Smooth muscle cell (in vitro differentiated cells): Measurements from ENCODE around the gene VASH1. TPM values are rescaled to one million over a fixed set of nuclear protein-coding genes. Genes with fewer than 3 reads are reported as not detected.
A peak's percentile ranks its signal among the peaks of the same experiment; 100 is the strongest.

ENCODE experiments used
- DNase-seq: peaks from one replicate; lab custom pipeline; 2025; ENCODE audit not compliant: unreplicated experiment; lab: John Stamatoyannopoulos, UW
- H2AFZ ChIP-seq: fragments of 200-600 bp; sonication (generic); 2 replicates; pipeline ENCODE4 v1.6.0; 2016; ENCODE audit warnings: antibody characterized with exemption, low read depth, mild to moderate bottlenecking
- H3F3A ChIP-seq: fragments of 200-600 bp; sonication (generic); 2 replicates; pipeline ENCODE4 v1.6.0; 2017; ENCODE audit warnings: antibody characterized with exemption, low read depth
- H3K27ac ChIP-seq: fragments of 200-600 bp; sonication (generic); 2 replicates; pipeline ENCODE4 v1.5.1; 2016; ENCODE audit warnings: low read depth, mild to moderate bottlenecking
- H3K27me3 ChIP-seq: fragments of 200-600 bp; sonication (generic); 2 replicates; pipeline ENCODE4 v1.6.1; 2016; ENCODE audit warnings: low read depth, mild to moderate bottlenecking
- H3K36me3 ChIP-seq: fragments of 200-600 bp; sonication (generic); 2 replicates; pipeline ENCODE4 v1.5.1; 2016; ENCODE audit warnings: low read depth
- H3K4me1 ChIP-seq: fragments of 200-600 bp; sonication (generic); 2 replicates; pipeline ENCODE4 v1.5.1; 2016; ENCODE audit warnings: low read depth
- H3K4me2 ChIP-seq: fragments of 200-600 bp; sonication (generic); 2 replicates; pipeline ENCODE4 v1.6.0; 2016; ENCODE audit warnings: mild to moderate bottlenecking
- H3K4me3 ChIP-seq: fragments of 200-600 bp; sonication (generic); 2 replicates; pipeline ENCODE4 v1.5.1; 2016; ENCODE audit warnings: mild to moderate bottlenecking
- H3K79me2 ChIP-seq: fragments of 200-600 bp; sonication (generic); 2 replicates; pipeline ENCODE4 v1.6.0; 2016; ENCODE audit warnings: low read depth, mild to moderate bottlenecking
- H3K9ac ChIP-seq: fragments of 200-600 bp; sonication (generic); 2 replicates; pipeline ENCODE4 v1.6.0; 2016; ENCODE audit warnings: low read depth
- H3K9me3 ChIP-seq: fragments of 200-600 bp; sonication (generic); replicated peaks from 2 replicates; pipeline ENCODE4 v1.5.1; 2016; ENCODE audit warnings: low read depth
- H4K20me1 ChIP-seq: fragments of 200-600 bp; sonication (generic); 2 replicates; pipeline ENCODE4 v1.6.0; 2016; ENCODE audit warnings: low read depth
- WGBS: methylation state at CpG from one replicate; pipeline ENCODE4 v1.1.7; 2016; ENCODE audit warnings: low lambda C conversion rate; 5-methylcytosine and 5-hydroxymethylcytosine counted together
- polyA plus RNA-seq: library from polyadenylated mRNA; unstranded; fragments of >200 nt; fragmentation: Nextera tagmentation; extraction: Ambion mirVana; gene quantifications from 2 replicates; pipeline ENCODE4 v1.2.1, GENCODE V29; 2016
- total RNA-seq: library from RNA; depleted of rRNA; stranded (reverse); fragments of >200 nt; gene quantifications from 2 replicates; pipeline ENCODE4 v1.2.3, GENCODE V29; 2014
- TF ChIP-seq, protein P1 (sequence below): fragments of 200-600 bp; sonication (generic); IDR thresholded peaks from 2 replicates; pipeline ENCODE4 v1.5.1; 2017; ENCODE audit warnings: borderline replicate concordance, mild to moderate bottlenecking, antibody characterized with exemption; ENCODE audit not compliant: insufficient read depth, poor library complexity, severe bottlenecking

VASH1 gene
- total and polyA plus RNA-seq, 2 experiments from 2014 or later = 23.8 to 39.3 TPM

DNA sequence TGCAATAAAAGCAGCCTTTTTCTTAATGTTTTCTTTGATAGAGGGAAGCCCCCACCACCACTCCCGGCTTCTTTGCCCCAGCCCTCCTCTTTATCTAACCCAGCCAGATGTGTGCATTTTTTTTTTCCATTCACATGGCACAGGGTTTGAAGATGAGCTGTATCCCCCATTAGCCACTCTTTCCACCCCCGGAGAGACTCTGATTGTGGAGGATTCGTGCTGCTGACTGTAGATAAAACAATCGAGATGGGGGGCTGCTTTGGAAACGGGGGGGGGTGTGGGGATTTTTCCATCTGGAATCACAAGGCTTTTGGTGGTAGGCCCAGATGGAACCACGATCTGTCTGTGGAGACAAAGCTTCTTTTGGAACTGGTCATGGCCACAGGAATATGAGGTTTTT is 46.2 kb upstream of the VASH1 start:
- Histone ChIP-seq H3F3A (no peaks in the 10 kb centered on the region), H3K4me3 (no peak overlapping the region), H3K79me2 (no peaks in the 10 kb centered on the region), H3K4me2 (peak overlapping the region; percentile 80), H3K4me1 (peaks cover 17% of the 10 kb centered on the region), H3K9me3 (no peaks in the 10 kb centered on the region), H3K27ac (no peak overlapping the region), H2AFZ (peak overlapping the region; percentile 32), H4K20me1 (no peaks in the 10 kb centered on the region), H3K36me3 (no peaks in the 10 kb centered on the region), H3K9ac (no peak overlapping the region), H3K27me3 (no peaks in the 10 kb centered on the region)
- TF ChIP-seq, protein P1, sequence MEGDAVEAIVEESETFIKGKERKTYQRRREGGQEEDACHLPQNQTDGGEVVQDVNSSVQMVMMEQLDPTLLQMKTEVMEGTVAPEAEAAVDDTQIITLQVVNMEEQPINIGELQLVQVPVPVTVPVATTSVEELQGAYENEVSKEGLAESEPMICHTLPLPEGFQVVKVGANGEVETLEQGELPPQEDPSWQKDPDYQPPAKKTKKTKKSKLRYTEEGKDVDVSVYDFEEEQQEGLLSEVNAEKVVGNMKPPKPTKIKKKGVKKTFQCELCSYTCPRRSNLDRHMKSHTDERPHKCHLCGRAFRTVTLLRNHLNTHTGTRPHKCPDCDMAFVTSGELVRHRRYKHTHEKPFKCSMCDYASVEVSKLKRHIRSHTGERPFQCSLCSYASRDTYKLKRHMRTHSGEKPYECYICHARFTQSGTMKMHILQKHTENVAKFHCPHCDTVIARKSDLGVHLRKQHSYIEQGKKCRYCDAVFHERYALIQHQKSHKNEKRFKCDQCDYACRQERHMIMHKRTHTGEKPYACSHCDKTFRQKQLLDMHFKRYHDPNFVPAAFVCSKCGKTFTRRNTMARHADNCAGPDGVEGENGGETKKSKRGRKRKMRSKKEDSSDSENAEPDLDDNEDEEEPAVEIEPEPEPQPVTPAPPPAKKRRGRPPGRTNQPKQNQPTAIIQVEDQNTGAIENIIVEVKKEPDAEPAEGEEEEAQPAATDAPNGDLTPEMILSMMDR = no peak
- DNase-seq = no peak
- WGBS = 21% methylated on average over 6 of the region's 6 CpGs

DNA sequence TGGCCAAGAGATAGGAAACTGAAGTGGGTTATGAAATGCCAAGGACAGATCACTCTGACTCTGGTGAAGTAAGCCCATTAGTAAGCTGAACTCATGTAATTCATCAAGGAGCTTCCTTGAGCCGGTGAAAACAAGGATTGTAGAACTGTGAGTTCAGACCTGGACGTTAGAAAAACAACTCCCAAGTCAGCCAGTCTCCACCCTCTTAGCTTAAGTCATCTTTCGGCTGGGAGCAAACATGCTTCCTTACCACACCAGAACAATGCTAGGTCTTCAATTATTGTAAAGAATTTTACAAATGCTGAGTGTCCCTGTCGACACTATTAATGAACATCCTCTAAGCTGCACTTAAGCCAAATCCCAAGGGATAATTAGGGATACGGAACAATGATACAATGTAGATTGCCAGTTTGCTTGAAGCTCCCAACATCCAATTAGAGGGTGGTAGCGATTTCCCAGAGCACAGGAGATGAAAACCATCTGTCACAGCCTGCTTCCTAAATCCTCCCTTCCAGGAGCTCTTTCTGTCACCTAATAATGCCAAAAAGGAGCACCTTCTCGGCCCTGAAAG is 45.7 kb upstream of the VASH1 start:
- H3K79me2 ChIP-seq = no peaks in the 10 kb centered on the region
- no peaks in the 10 kb centered on the region for H3K27me3 ChIP-seq
- 28% methylated on average over 7 of the region's 7 CpGs for WGBS
- peak overlapping the region; percentile 32 for H2AFZ ChIP-seq
- no peak overlapping the region for H3K4me3 ChIP-seq
- no peak overlapping the region for H3K9ac ChIP-seq
- H3K4me2 ChIP-seq = peak overlapping the region; percentile 80
- H3K36me3 ChIP-seq = no peaks in the 10 kb centered on the region
- H3K27ac ChIP-seq = no peak overlapping the region
- TF ChIP-seq, protein P1 = no peak
- no peaks in the 10 kb centered on the region for H4K20me1 ChIP-seq
- peaks cover 14% of the 10 kb centered on the region for H3K4me1 ChIP-seq
- H3F3A ChIP-seq = no peaks in the 10 kb centered on the region
- H3K9me3 ChIP-seq = no peaks in the 10 kb centered on the region
- DNase-seq = no peak

DNA sequence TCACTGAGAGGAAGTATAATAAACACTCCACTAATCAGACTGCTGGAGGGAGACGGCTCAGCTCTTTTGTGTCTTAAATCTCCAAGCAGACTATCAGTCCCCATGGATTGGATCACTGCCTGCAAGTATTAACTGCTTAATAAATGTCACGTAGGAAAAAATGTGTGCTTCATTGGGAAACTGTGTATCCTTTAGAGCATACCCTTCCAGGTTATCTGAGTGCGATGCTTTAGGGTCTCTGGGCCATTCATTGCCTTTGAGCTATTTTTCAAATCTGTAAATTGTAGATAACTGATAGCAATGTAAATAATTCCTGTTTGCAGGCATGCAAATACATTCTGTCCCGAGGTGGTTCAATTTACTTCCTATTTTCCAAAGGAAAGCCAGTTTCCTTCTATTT is 45.0 kb upstream of the VASH1 start:
- Histone ChIP-seq H2AFZ (peak overlapping the region; percentile 32), H3K36me3 (no peaks in the 10 kb centered on the region), H3K9ac (no peak overlapping the region), H3K27me3 (no peaks in the 10 kb centered on the region), H3K9me3 (no peaks in the 10 kb centered on the region), H3K27ac (no peak overlapping the region), H3K4me3 (no peak overlapping the region), H3F3A (no peaks in the 10 kb centered on the region), H3K79me2 (no peaks in the 10 kb centered on the region), H4K20me1 (no peaks in the 10 kb centered on the region), H3K4me1 (peaks cover 13% of the 10 kb centered on the region), H3K4me2 (peak overlapping the region; percentile 80)
- WGBS = 50% methylated on average over 4 of the region's 4 CpGs
- TF ChIP-seq, protein P1 = no peak
- no peak for DNase-seq

DNA sequence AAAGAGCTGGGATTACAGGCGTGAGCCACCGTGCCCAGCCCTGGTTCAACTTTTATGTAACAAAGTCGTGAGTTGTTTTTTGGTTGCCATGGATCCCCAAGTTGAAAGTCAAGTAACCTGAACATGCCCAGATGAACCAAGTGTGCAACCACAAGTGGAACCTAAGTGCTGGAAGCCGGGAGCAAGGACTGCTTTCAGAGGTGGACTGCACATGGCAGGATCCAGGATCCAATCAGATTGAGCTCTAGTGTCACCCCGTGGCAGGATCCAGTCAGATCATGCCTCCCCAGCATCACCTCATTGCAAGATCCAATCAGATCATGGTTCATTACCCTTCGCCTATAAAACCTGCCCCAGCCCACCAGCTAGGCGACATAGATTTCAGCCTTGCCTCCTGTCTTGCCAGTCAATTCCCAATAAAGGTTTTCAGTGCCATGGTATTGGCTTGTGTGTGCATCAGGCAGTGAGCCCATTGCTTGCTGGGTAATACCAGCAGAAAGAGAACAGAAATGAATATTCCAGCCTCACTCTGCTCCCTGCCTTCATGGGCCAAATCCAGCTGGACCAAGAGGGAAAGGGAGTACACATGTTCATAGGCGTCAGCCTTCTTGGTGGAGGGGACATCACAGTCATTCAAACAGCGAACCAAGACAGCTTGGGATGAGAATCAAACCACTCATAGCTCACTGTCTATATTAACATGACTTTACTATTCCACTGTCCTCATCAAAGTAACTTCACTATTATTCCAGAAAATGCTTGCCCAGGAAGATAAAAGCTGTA is 43.6 kb upstream of the VASH1 start:
- Histone ChIP-seq H3F3A (no peaks in the 10 kb centered on the region), H4K20me1 (no peaks in the 10 kb centered on the region), H3K27me3 (no peaks in the 10 kb centered on the region), H3K27ac (no peak overlapping the region), H3K9me3 (no peaks in the 10 kb centered on the region), H2AFZ (no peak overlapping the region), H3K9ac (no peak overlapping the region), H3K4me3 (no peak overlapping the region), H3K4me2 (no peak overlapping the region), H3K4me1 (peaks cover 13% of the 10 kb centered on the region), H3K79me2 (no peaks in the 10 kb centered on the region), H3K36me3 (no peaks in the 10 kb centered on the region)
- WGBS = 93% methylated on average over 9 of the region's 9 CpGs
- DNase-seq = no peak
- TF ChIP-seq, protein P1 = no peak
